ENCODE results near the gene RANBP10. TPM values are rescaled to one million over a fixed set of nuclear protein-coding genes. Genes with fewer than 3 reads are reported as not detected.

Gene RANBP10
- total and polyA plus RNA-seq, 2 of the 13 experiments (the other 11 are each of a cell fraction or from before 2014, with no cell fraction given): 9.2 to 22.7 TPM

GRCh38 chr16:67719048-67719777 lies 87.1 kb downstream of the RANBP10 start, which contains the start of gene GFOD2 (continued):
- TF ChIP-seq ZNF20 (CRISPR knock-in tag; IDR thresholded peaks at IDR 0.05): 0 out of 2 replicates have a peak, but pooled peaks have one; percentile 79
- 0 out of 2 replicates have a peak, but pooled peaks have one; percentile 74 for TF ChIP-seq RFXANK (CRISPR knock-in tag; IDR thresholded peaks at IDR 0.05)
- TF ChIP-seq CCDC6 (CRISPR knock-in tag; IDR thresholded peaks at IDR 0.05): peak; percentile 39; the same call in 1 of the 2 replicates
- peak; percentile 93 for TF ChIP-seq SAP130 (CRISPR knock-in tag; IDR thresholded peaks at IDR 0.05; ENCODE audit: low read depth)
- no peak for TF ChIP-seq KDM4B (CRISPR knock-in tag; IDR thresholded peaks at IDR 0.05)
- TF ChIP-seq MTA3 (CRISPR knock-in tag; IDR thresholded peaks at IDR 0.05): no peak
- TF ChIP-seq ADNP (CRISPR knock-in tag; IDR thresholded peaks at IDR 0.05): no peak
- no peak for TF ChIP-seq ZNF513 (CRISPR knock-in tag; conservative IDR thresholded peaks at IDR 0.05)
- no peak; the same call in 1 of the 2 replicates for TF ChIP-seq TP53 (CRISPR knock-in tag; conservative IDR thresholded peaks at IDR 0.05)
- TF ChIP-seq TRAFD1 (CRISPR knock-in tag; IDR thresholded peaks at IDR 0.05; ENCODE audit: borderline replicate concordance): peak; percentile 73; the same call in 1 of the 2 replicates
- TF ChIP-seq THAP11 (CRISPR knock-in tag; IDR thresholded peaks at IDR 0.05): peak; percentile 83
- no peak for TF ChIP-seq ZNF615 (CRISPR knock-in tag; IDR thresholded peaks at IDR 0.05; ENCODE audit: borderline replicate concordance)
- TF ChIP-seq MTERF4 (CRISPR knock-in tag; IDR thresholded peaks at IDR 0.05): peak; percentile 93
- TF ChIP-seq SOX6 (IDR thresholded peaks at IDR 0.05): no peak
- peak; percentile 57 for TF ChIP-seq SOX6 (CRISPR knock-in tag; IDR thresholded peaks at IDR 0.05)
- TF ChIP-seq ZFYVE20 (CRISPR knock-in tag; IDR thresholded peaks at IDR 0.05; ENCODE audit: borderline replicate concordance, low read depth): no peak
- no peak for TF ChIP-seq ZNF326 (CRISPR knock-in tag; IDR thresholded peaks at IDR 0.05; ENCODE audit: borderline replicate concordance)
- TF ChIP-seq SALL2 (CRISPR knock-in tag; IDR thresholded peaks at IDR 0.05): no peak; the same call in 1 of the 2 replicates
- no peak for TF ChIP-seq SNRNP70 (IDR thresholded peaks at IDR 0.05; ENCODE audit: low read depth, low read length)
- TF ChIP-seq ZBTB7A (CRISPR knock-in tag; IDR thresholded peaks at IDR 0.05): 0 out of 2 replicates have a peak, but pooled peaks have one; percentile 25
- no peak for TF ChIP-seq ZBTB21 (CRISPR knock-in tag; IDR thresholded peaks at IDR 0.05)
- no peak for TF ChIP-seq ZNF614 (CRISPR knock-in tag; IDR thresholded peaks at IDR 0.05; ENCODE audit: borderline replicate concordance)
- 0 out of 2 replicates have a peak, but pooled peaks have one; percentile 47 for TF ChIP-seq RFXAP (CRISPR knock-in tag; IDR thresholded peaks at IDR 0.05; ENCODE audit: borderline replicate concordance)
- peak; percentile 85; the same call in 1 of the 2 replicates for TF ChIP-seq ZSCAN9 (CRISPR knock-in tag; IDR thresholded peaks at IDR 0.05; ENCODE audit: borderline replicate concordance)
- TF ChIP-seq ATF4 (CRISPR knock-in tag; IDR thresholded peaks at IDR 0.05): peak in 1 of 2 experiments; percentile 63; a peak in 1 of 4 replicates
- TF ChIP-seq ZNF562 (CRISPR knock-in tag; IDR thresholded peaks at IDR 0.05; ENCODE audit: borderline replicate concordance): no peak

Data from HepG2 (cell line).